Measurements from ENCODE around the gene KANSL1L. TPM values are rescaled to one million over a fixed set of nuclear protein-coding genes. Genes with fewer than 3 reads are reported as not detected.

Gene KANSL1L
- total and polyA plus RNA-seq, 2 experiments from 2014 or later: 4.2 to 38.6 TPM

- Histone ChIP-seq H2AFZ (no peak overlapping the region), H3K27ac (no peak overlapping the region), H3K9me3 (ENCODE audit: low read depth) (no peaks in the 10 kb centered on the region), H3K36me3 (replicated peaks; ENCODE audit: insufficient read depth, low read depth) (no peaks in the 10 kb centered on the region), H3K27me3 (no peaks in the 10 kb centered on the region), H3K4me3 (no peak overlapping the region), H3K9me2 (replicated peaks; ENCODE audit: insufficient read depth) (no peaks in the 10 kb centered on the region), H3K4me1 (ENCODE audit: insufficient read depth) (no peaks in the 10 kb centered on the region), H3K4me2 (no peak overlapping the region), H4K20me1 (ENCODE audit: insufficient read depth, poor library complexity, severe bottlenecking) (peaks cover 21% of the 10 kb centered on the region), H3K79me2 (peaks cover 93% of the 10 kb centered on the region)
- 45% methylated on average over 3 of the region's 3 CpGs for WGBS (ENCODE audit: low lambda C conversion rate, missing lambda C conversion rate)
- no peak for DNase-seq (ENCODE audit: low spot score)
- TF ChIP-seq EZH2phosphoT487 (IDR thresholded peaks at IDR 0.05; ENCODE audit: low read depth, severe bottlenecking, unreplicated experiment): no peak
- no peak for TF ChIP-seq EZH2 (IDR thresholded peaks at IDR 0.05; ENCODE audit: borderline replicate concordance)
- TF ChIP-seq CTCF (IDR thresholded peaks at IDR 0.05; ENCODE audit: poor library complexity): no peak
Measured at GRCh38 chr2:210009896-210010295, 161.3 kb downstream of the KANSL1L start.

GRCh38 chr2:210009126-210009525 is 162.1 kb downstream of the KANSL1L start:
- 81% methylated on average over 6 of the region's 6 CpGs for WGBS (ENCODE audit: low lambda C conversion rate, missing lambda C conversion rate)
- no peaks in the 10 kb centered on the region for H3K36me3 ChIP-seq (replicated peaks; ENCODE audit: insufficient read depth, low read depth)
- no peak overlapping the region for H3K4me2 ChIP-seq
- no peak for DNase-seq (ENCODE audit: low spot score)
- no peak for TF ChIP-seq CTCF (IDR thresholded peaks at IDR 0.05; ENCODE audit: poor library complexity)
- no peak overlapping the region for H3K27ac ChIP-seq
- H3K27me3 ChIP-seq: no peaks in the 10 kb centered on the region
- peaks cover 3% of the 10 kb centered on the region for H3K4me1 ChIP-seq (ENCODE audit: insufficient read depth)
- H2AFZ ChIP-seq: no peak overlapping the region
- no peaks in the 10 kb centered on the region for H3K9me2 ChIP-seq (replicated peaks; ENCODE audit: insufficient read depth)
- H3K4me3 ChIP-seq: no peak overlapping the region
- H4K20me1 ChIP-seq (ENCODE audit: insufficient read depth, poor library complexity, severe bottlenecking): peaks cover 21% of the 10 kb centered on the region
- no peaks in the 10 kb centered on the region for H3K9me3 ChIP-seq (ENCODE audit: low read depth)
- peaks cover 95% of the 10 kb centered on the region for H3K79me2 ChIP-seq

- WGBS (ENCODE audit: low lambda C conversion rate, missing lambda C conversion rate): 91% methylated on average over 2 of the region's 2 CpGs
- Histone ChIP-seq H3K27ac (no peak overlapping the region), H3K4me3 (no peak overlapping the region), H4K20me1 (ENCODE audit: insufficient read depth, poor library complexity, severe bottlenecking) (peaks cover 21% of the 10 kb centered on the region), H2AFZ (no peak overlapping the region), H3K79me2 (peaks cover 100% of the 10 kb centered on the region), H3K9me3 (ENCODE audit: low read depth) (no peaks in the 10 kb centered on the region), H3K9me2 (replicated peaks; ENCODE audit: insufficient read depth) (no peaks in the 10 kb centered on the region), H3K4me2 (no peak overlapping the region), H3K4me1 (ENCODE audit: insufficient read depth) (peaks cover 9% of the 10 kb centered on the region), H3K36me3 (replicated peaks; ENCODE audit: insufficient read depth, low read depth) (no peaks in the 10 kb centered on the region), H3K27me3 (no peaks in the 10 kb centered on the region)
- no peak for DNase-seq (ENCODE audit: low spot score)
- TF ChIP-seq EZH2 (IDR thresholded peaks at IDR 0.05; ENCODE audit: borderline replicate concordance) (no peak), CTCF (IDR thresholded peaks at IDR 0.05; ENCODE audit: poor library complexity) (no peak), EZH2phosphoT487 (IDR thresholded peaks at IDR 0.05; ENCODE audit: low read depth, severe bottlenecking, unreplicated experiment) (no peak)
Measured at GRCh38 chr2:210007895-210008294, 163.3 kb downstream of the KANSL1L start.

GRCh38 chr2:210004881-210005280 is 166.3 kb downstream of the KANSL1L start:
- Histone ChIP-seq H2AFZ (no peak overlapping the region), H3K79me2 (peaks cover 73% of the 10 kb centered on the region), H3K9me3 (ENCODE audit: low read depth) (no peaks in the 10 kb centered on the region), H3K27me3 (no peaks in the 10 kb centered on the region), H3K9me2 (replicated peaks; ENCODE audit: insufficient read depth) (no peaks in the 10 kb centered on the region), H3K27ac (no peak overlapping the region), H4K20me1 (ENCODE audit: insufficient read depth, poor library complexity, severe bottlenecking) (peaks cover 21% of the 10 kb centered on the region), H3K36me3 (replicated peaks; ENCODE audit: insufficient read depth, low read depth) (no peaks in the 10 kb centered on the region), H3K4me1 (ENCODE audit: insufficient read depth) (peaks cover 12% of the 10 kb centered on the region), H3K4me2 (no peak overlapping the region), H3K4me3 (no peak overlapping the region)
- TF ChIP-seq EZH2phosphoT487 (IDR thresholded peaks at IDR 0.05; ENCODE audit: low read depth, severe bottlenecking, unreplicated experiment) (no peak), EZH2 (IDR thresholded peaks at IDR 0.05; ENCODE audit: borderline replicate concordance) (no peak), CTCF (IDR thresholded peaks at IDR 0.05; ENCODE audit: poor library complexity) (no peak)
- WGBS (ENCODE audit: low lambda C conversion rate, missing lambda C conversion rate): 89% methylated on average over 2 of the region's 2 CpGs
- DNase-seq (ENCODE audit: low spot score): no peak
